HCT116 (cell line): ENCODE measurements around the gene SPIN1.

Source experiments
- CEBPB ChIP-seq: IDR thresholded peaks from 2 replicates; pipeline ENCODE4 v1.6.1; 2012; ENCODE audit warnings: low read depth
- CTCF ChIP-seq, 3 experiments: fragments of 200-600 bp in 1 of 3; sonication (generic) in 1 of 3; IDR thresholded peaks in 2 of 3; conservative IDR thresholded peaks in 1 of 3; 2 replicates each; pipeline ENCODE4 v1.5.1; 2012 to 2017; ENCODE audit warnings: low read depth in 2 of 3, low read length in 2 of 3, antibody characterized with exemption in 1 of 3, borderline replicate concordance in 1 of 3, control low read depth in 1 of 3, mild to moderate bottlenecking in 1 of 3, mixed read lengths in 1 of 3, mixed run types in 1 of 3, moderate library complexity in 1 of 3; ENCODE audit not compliant: insufficient read depth in 1 of 3
- EGR1 ChIP-seq: IDR thresholded peaks from 2 replicates; pipeline ENCODE4 v1.6.1; 2012; ENCODE audit warnings: low read depth
- ELF1 ChIP-seq: IDR thresholded peaks from 2 replicates; pipeline ENCODE4 v1.6.1; 2012; ENCODE audit warnings: low read depth, borderline replicate concordance
- EZH2 ChIP-seq: fragments of 200-600 bp; sonication (generic); IDR thresholded peaks from 2 replicates; pipeline ENCODE4 v1.6.1; 2017; ENCODE audit warnings: antibody characterized with exemption, mixed run types
- EZH2phosphoT487 ChIP-seq: fragments of 200-600 bp; IDR thresholded peaks from 2 replicates; pipeline ENCODE4 v1.6.1; 2018; ENCODE audit warnings: antibody characterized with exemption, borderline replicate concordance
- MAX ChIP-seq: IDR thresholded peaks from 2 replicates; pipeline ENCODE4 v1.6.1; 2012
- POLR2A ChIP-seq: IDR thresholded peaks from 2 replicates; pipeline ENCODE4 v1.7.0; 2011; ENCODE audit warnings: borderline replicate concordance; ENCODE audit not compliant: insufficient read depth, insufficient read length; ENCODE audit errors: extremely low read depth
- POLR2AphosphoS5 ChIP-seq: IDR thresholded peaks from 2 replicates; pipeline ENCODE4 v1.6.1; 2011; ENCODE audit warnings: mild to moderate bottlenecking, low read depth, low read length, moderate library complexity
- RAD21 ChIP-seq: IDR thresholded peaks from 2 replicates; pipeline ENCODE4 v1.6.1; 2012; ENCODE audit warnings: low read depth, mild to moderate bottlenecking
- SIN3A ChIP-seq: IDR thresholded peaks from 2 replicates; pipeline ENCODE4 v1.6.1; 2012; ENCODE audit warnings: low read depth
- SP1 ChIP-seq: IDR thresholded peaks from 2 replicates; pipeline ENCODE4 v1.6.1; 2012; ENCODE audit warnings: low read depth
- ZBTB33 ChIP-seq: IDR thresholded peaks from 2 replicates; pipeline ENCODE4 v1.6.1; 2011; ENCODE audit warnings: mild to moderate bottlenecking, low read length, moderate library complexity; ENCODE audit not compliant: insufficient replicate concordance; ENCODE audit errors: extremely low read depth

GRCh38 chr9:88488166-88488565, 99.9 kb downstream of the SPIN1 start:
- TF ChIP-seq POLR2AphosphoS5 (no peak), CTCF (IDR thresholded peaks at IDR 0.05 in 2 of 3, conservative IDR thresholded peaks at IDR 0.05 in 1 of 3; ENCODE audit: borderline replicate concordance in 1 of 3, insufficient read depth in 1 of 3, low read depth in 2 of 3, low read length in 2 of 3) (no peak), EZH2 (no peak), RAD21 (no peak), EZH2phosphoT487 (no peak), POLR2A (no peak), MAX (no peak), ZBTB33 (no peak), SP1 (no peak), SIN3A (no peak), EGR1 (no peak), ELF1 (no peak), CEBPB (no peak)
